CD4-positive, alpha-beta T cell (primary cell): ENCODE results near the gene KIF3B. TPM values are rescaled to one million over a fixed set of nuclear protein-coding genes. Genes with fewer than 3 reads are reported as not detected.

ENCODE experiments used
- ATAC-seq: fragments of 200-7000 bp; cut with Tn5 transposase; one replicate; pipeline ENCODE4 v1.10.0; 2022; ENCODE audit warnings: mild to moderate bottlenecking; ENCODE audit not compliant: poor library complexity
- CTCF ChIA-PET: fragments of 350-600 bp; sonication (Branson Sonifier 250); formaldehyde crosslinking; loops from one replicate; lab custom pipeline; 2021; ENCODE audit warnings: antibody characterized with exemption, inconsistent platforms; lab: Charles Lee
- POLR2A ChIA-PET: fragments of 350-600 bp; sonication (Branson Sonifier 250); formaldehyde crosslinking; loops from one replicate; lab custom pipeline; 2021; ENCODE audit warnings: antibody characterized with exemption, inconsistent platforms; lab: Charles Lee
- DNase-seq, 14 experiments: peaks; one replicate each; pipeline ENCODE4 v3.0.0-alpha.2; 2013 to 2020; ENCODE audit warnings: mixed read lengths in 2 of 14
- H3K27ac ChIP-seq, 2 donors: one replicate each; pipeline versions ENCODE4 v1.5.1 to v1.7.0; 2013; ENCODE audit warnings: low read length in 2 of 2, low read depth in 1 of 2, mild to moderate bottlenecking in 1 of 2
- H3K27me3 ChIP-seq, 2 experiments: 1 replicate in 1 of 2; 2 replicates in 1 of 2; pipeline versions ENCODE4 v1.6.1 to v1.7.0; 2013; ENCODE audit warnings: low read length in 2 of 2, control low read depth in 1 of 2, mild to moderate bottlenecking in 1 of 2, moderate library complexity in 1 of 2; ENCODE audit not compliant: insufficient read depth in 2 of 2, control insufficient read depth in 1 of 2
- H3K36me3 ChIP-seq: one replicate; pipeline ENCODE4 v1.6.1; 2013; ENCODE audit warnings: low read length, control low read depth; ENCODE audit not compliant: insufficient read depth
- H3K4me1 ChIP-seq: one replicate; pipeline ENCODE4 v1.6.1; 2013; ENCODE audit warnings: low read length, control low read depth; ENCODE audit not compliant: insufficient read depth
- H3K4me3 ChIP-seq: one replicate; pipeline ENCODE4 v1.5.1; 2013; ENCODE audit warnings: mild to moderate bottlenecking, low read length, moderate library complexity
- H3K9me3 ChIP-seq, 2 experiments: 1 replicate in 1 of 2; 2 replicates in 1 of 2; pipeline versions ENCODE4 v1.6.1 to v1.7.0; 2013; ENCODE audit warnings: low read length in 2 of 2, mild to moderate bottlenecking in 2 of 2, control low read depth in 1 of 2, moderate library complexity in 1 of 2; ENCODE audit not compliant: control insufficient read depth in 1 of 2, insufficient read depth in 1 of 2
- H3K27ac Mint-ChIP-seq: one replicate; pipeline ENCODE4 v1.8.0; 2020; ENCODE audit warnings: mixed read lengths
- H3K27me3 Mint-ChIP-seq: one replicate; pipeline ENCODE4 v1.8.0; 2021; ENCODE audit warnings: mixed read lengths
- H3K36me3 Mint-ChIP-seq: one replicate; pipeline ENCODE4 v1.8.0; 2021; ENCODE audit warnings: low read depth, mixed read lengths
- H3K4me1 Mint-ChIP-seq: one replicate; pipeline ENCODE4 v1.8.0; 2021; ENCODE audit warnings: low read depth, mixed read lengths
- H3K4me3 Mint-ChIP-seq: one replicate; pipeline ENCODE4 v1.8.0; 2020; ENCODE audit warnings: mild to moderate bottlenecking, mixed read lengths
- H3K9me3 Mint-ChIP-seq: one replicate; pipeline ENCODE4 v1.8.0; 2020; ENCODE audit warnings: mixed read lengths
- CTCF ChIP-seq: fragments of 200-600 bp; IDR thresholded peaks from one replicate; pipeline ENCODE4 v1.8.0; 2022; ENCODE audit warnings: antibody characterized with exemption, mild to moderate bottlenecking
- intact Hi-C, 2 experiments: fragments of 100-400 bp; cut with DNase I in 1 of 2; cut with micrococcal nuclease in 1 of 2; formaldehyde crosslinking; loops; one replicate each; pipeline versions ENCODE4 v1.15.1 to v1.9.0; 2023 to 2025; cut with DNase I, micrococcal nuclease
- total RNA-seq, 174 experiments: library from RNA in 2 of 174; stranded (reverse) in 2 of 174; gene quantifications; one replicate each; pipeline ENCODE4 v1.2.3 and lab custom pipeline; 2021 to 2026

The KIF3B gene
- total RNA-seq, 2 experiments from 2014 or later = 7.3 TPM

- peaks cover 84% of the 10 kb centered on the region for H3K4me1 Mint-ChIP-seq
- no peaks in the 10 kb centered on the region for H3K9me3 Mint-ChIP-seq
- peak overlapping the region; percentile 61 for H3K27ac Mint-ChIP-seq
- Histone ChIP-seq H3K27ac (peak overlapping the region in 1 of 2 donors; percentile 4), H3K4me3 (no peak overlapping the region), H3K4me1 (peaks cover 58% of the 10 kb centered on the region), H3K36me3 (peaks cover 11% of the 10 kb centered on the region), H3K9me3 (no peaks in the 10 kb centered on the region), H3K27me3 (no peaks in the 10 kb centered on the region)
- no peaks in the 10 kb centered on the region for H3K27me3 Mint-ChIP-seq
- intact Hi-C loops = loop anchor here in 1 of 2 experiments (5.0 kb wide), 1 partner anchor 44 kb away; no protein-coding TSS in a partner anchor
- ChIA-PET CTCF (interaction anchor here (0.9 to 1.3 kb wide), 2 partner anchors 9 to 122 kb away, joined by 3 to 4 read pairs; no protein-coding TSS in a partner anchor), POLR2A (interaction anchor here (0.6 to 1.4 kb wide), 3 partner anchors 9 to 146 kb away, joined by 3 to 5 read pairs (median 3); no protein-coding TSS in a partner anchor)
- ATAC-seq (no peak), DNase-seq (peak in 1 of 14 experiments; percentile 21)
- peaks cover 29% of the 10 kb centered on the region for H3K36me3 Mint-ChIP-seq
- H3K4me3 Mint-ChIP-seq = peak overlapping the region; percentile 92
- TF ChIP-seq CTCF = no peak
Measured at GRCh38 chr20:32362901-32363364, 85.5 kb downstream of the KIF3B start.

- ChIA-PET POLR2A (interaction anchor here (0.6 to 1.4 kb wide), 5 partner anchors 8 to 145 kb away, joined by 3 to 5 read pairs (median 3); no protein-coding TSS in a partner anchor), CTCF (interaction anchor here (0.9 to 1.3 kb wide), 2 partner anchors 8 to 122 kb away, joined by 3 to 4 read pairs; no protein-coding TSS in a partner anchor)
- Histone ChIP-seq H3K27ac (peak overlapping the region in 1 of 2 donors; percentile 4), H3K4me1 (peaks cover 58% of the 10 kb centered on the region), H3K4me3 (no peak overlapping the region), H3K27me3 (no peaks in the 10 kb centered on the region), H3K9me3 (no peaks in the 10 kb centered on the region), H3K36me3 (peaks cover 15% of the 10 kb centered on the region)
- peaks cover 87% of the 10 kb centered on the region for H3K4me1 Mint-ChIP-seq
- no peak for TF ChIP-seq CTCF
- intact Hi-C loops = loop anchor here in 1 of 2 experiments (5.0 kb wide), 1 partner anchor 44 kb away; no protein-coding TSS in a partner anchor
- H3K4me3 Mint-ChIP-seq = peak overlapping the region; percentile 92
- DNase-seq (no peak), ATAC-seq (no peak)
- no peaks in the 10 kb centered on the region for H3K27me3 Mint-ChIP-seq
- H3K27ac Mint-ChIP-seq = peak overlapping the region; percentile 61
- no peaks in the 10 kb centered on the region for H3K9me3 Mint-ChIP-seq
- peaks cover 30% of the 10 kb centered on the region for H3K36me3 Mint-ChIP-seq
Measured at GRCh38 chr20:32363492-32363891, 86.0 kb downstream of the KIF3B start.

- H3K27me3 Mint-ChIP-seq = no peaks in the 10 kb centered on the region
- Histone ChIP-seq H3K27me3 (no peaks in the 10 kb centered on the region), H3K4me1 (peaks cover 51% of the 10 kb centered on the region), H3K36me3 (peaks cover 23% of the 10 kb centered on the region), H3K4me3 (no peak overlapping the region), H3K27ac (no peak overlapping the region), H3K9me3 (no peaks in the 10 kb centered on the region)
- H3K4me1 Mint-ChIP-seq = peaks cover 90% of the 10 kb centered on the region
- H3K4me3 Mint-ChIP-seq = peak overlapping the region; percentile 6
- no peak for TF ChIP-seq CTCF
- no peaks in the 10 kb centered on the region for H3K9me3 Mint-ChIP-seq
- peak overlapping the region; percentile 55 for H3K27ac Mint-ChIP-seq
- POLR2A ChIA-PET = interaction anchor here (1.1 to 1.5 kb wide), 2 partner anchors 10 to 120 kb away, joined by 3 to 4 read pairs; no protein-coding TSS in a partner anchor
- H3K36me3 Mint-ChIP-seq = peaks cover 37% of the 10 kb centered on the region
- ATAC-seq (no peak), DNase-seq (no peak)
- intact Hi-C loops = loop anchor here in 1 of 2 experiments (5.0 kb wide), 1 partner anchor 43 kb away; no protein-coding TSS in a partner anchor
- CTCF ChIA-PET = interaction anchor here (1.0 kb wide), 1 partner anchor 66 kb away, joined by 3 read pairs; no protein-coding TSS in a partner anchor
Measured at GRCh38 chr20:32364554-32365208, 87.2 kb downstream of the KIF3B start.
